Mesothelial cell of epicardium (in vitro differentiated cells): ENCODE results near the gene CLPTM1. TPM values are rescaled to one million over a fixed set of nuclear protein-coding genes. Genes with fewer than 3 reads are reported as not detected.

ENCODE experiments used
- DNase-seq, 2 experiments: peaks; one replicate each; pipeline ENCODE4 v3.0.0; 2021; ENCODE audit warnings: low spot score in 2 of 2; ENCODE audit not compliant: unreplicated experiment in 2 of 2
- H3K27ac Mint-ChIP-seq: 2 replicates; pipeline ENCODE4 v1.8.0; 2021; ENCODE audit warnings: mixed read lengths
- H3K27me3 Mint-ChIP-seq: 2 replicates; pipeline ENCODE4 v1.8.0; 2021; ENCODE audit warnings: low read depth, mixed read lengths
- H3K36me3 Mint-ChIP-seq: 2 replicates; pipeline ENCODE4 v1.8.0; 2021; ENCODE audit warnings: mixed read lengths
- H3K4me1 Mint-ChIP-seq: 2 replicates; pipeline ENCODE4 v1.8.0; 2021; ENCODE audit warnings: mixed read lengths
- H3K4me3 Mint-ChIP-seq: 2 replicates; pipeline ENCODE4 v1.8.0; 2021; ENCODE audit warnings: mild to moderate bottlenecking, moderate library complexity, mixed read lengths
- H3K9me3 Mint-ChIP-seq: 2 replicates; pipeline ENCODE4 v1.8.0; 2021; ENCODE audit warnings: mixed read lengths
- total RNA-seq: library from RNA; stranded (reverse); gene quantifications from 3 replicates; pipeline ENCODE4 v1.2.1, GENCODE V29; 2021
- TF ChIP-seq, protein P1 (sequence below): fragments of 200-600 bp; sonication (generic); IDR thresholded peaks from one replicate; pipeline ENCODE4 v1.5.0; 2021; ENCODE audit warnings: antibody characterized with exemption; ENCODE audit not compliant: unreplicated experiment

The CLPTM1 gene
- 85.6 to 89.6 TPM (median 85.6 TPM) in 3 replicates for total RNA-seq

GRCh38 chr19:44954649-44955504 lies at the start of gene CLPTM1:
Gene CLPTM1, plus strand, starts transcription at chr19:44955380. Its CDS starts 16 bp downstream, at chr19:44955396.
- Mint-ChIP-seq H3K4me3 (peak within 1 kb of the TSS; percentile 97), H3K9me3 (no peaks in the 10 kb centered on the region), H3K27ac (peak within 1 kb of the TSS; percentile 99), H3K36me3 (no peaks in the 10 kb centered on the region), H3K4me1 (peaks cover 24% of the 10 kb centered on the region), H3K27me3 (no peaks in the 10 kb centered on the region)
- DNase-seq = peak; percentile 94 to 96
- TF ChIP-seq, protein P1, sequence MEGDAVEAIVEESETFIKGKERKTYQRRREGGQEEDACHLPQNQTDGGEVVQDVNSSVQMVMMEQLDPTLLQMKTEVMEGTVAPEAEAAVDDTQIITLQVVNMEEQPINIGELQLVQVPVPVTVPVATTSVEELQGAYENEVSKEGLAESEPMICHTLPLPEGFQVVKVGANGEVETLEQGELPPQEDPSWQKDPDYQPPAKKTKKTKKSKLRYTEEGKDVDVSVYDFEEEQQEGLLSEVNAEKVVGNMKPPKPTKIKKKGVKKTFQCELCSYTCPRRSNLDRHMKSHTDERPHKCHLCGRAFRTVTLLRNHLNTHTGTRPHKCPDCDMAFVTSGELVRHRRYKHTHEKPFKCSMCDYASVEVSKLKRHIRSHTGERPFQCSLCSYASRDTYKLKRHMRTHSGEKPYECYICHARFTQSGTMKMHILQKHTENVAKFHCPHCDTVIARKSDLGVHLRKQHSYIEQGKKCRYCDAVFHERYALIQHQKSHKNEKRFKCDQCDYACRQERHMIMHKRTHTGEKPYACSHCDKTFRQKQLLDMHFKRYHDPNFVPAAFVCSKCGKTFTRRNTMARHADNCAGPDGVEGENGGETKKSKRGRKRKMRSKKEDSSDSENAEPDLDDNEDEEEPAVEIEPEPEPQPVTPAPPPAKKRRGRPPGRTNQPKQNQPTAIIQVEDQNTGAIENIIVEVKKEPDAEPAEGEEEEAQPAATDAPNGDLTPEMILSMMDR = no peak

DNA sequence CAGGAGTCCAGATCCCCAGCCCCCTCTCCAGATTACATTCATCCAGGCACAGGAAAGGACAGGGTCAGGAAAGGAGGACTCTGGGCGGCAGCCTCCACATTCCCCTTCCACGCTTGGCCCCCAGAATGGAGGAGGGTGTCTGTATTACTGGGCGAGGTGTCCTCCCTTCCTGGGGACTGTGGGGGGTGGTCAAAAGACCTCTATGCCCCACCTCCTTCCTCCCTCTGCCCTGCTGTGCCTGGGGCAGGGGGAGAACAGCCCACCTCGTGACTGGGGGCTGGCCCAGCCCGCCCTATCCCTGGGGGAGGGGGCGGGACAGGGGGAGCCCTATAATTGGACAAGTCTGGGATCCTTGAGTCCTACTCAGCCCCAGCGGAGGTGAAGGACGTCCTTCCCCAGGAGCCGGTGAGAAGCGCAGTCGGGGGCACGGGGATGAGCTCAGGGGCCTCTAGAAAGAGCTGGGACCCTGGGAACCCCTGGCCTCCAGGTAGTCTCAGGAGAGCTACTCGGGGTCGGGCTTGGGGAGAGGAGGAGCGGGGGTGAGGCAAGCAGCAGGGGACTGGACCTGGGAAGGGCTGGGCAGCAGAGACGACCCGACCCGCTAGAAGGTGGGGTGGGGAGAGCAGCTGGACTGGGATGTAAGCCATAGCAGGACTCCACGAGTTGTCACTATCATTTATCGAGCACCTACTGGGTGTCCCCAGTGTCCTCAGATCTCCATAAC lies 49.6 kb upstream of the CLPTM1 start, which contains the start of gene APOE:
Gene APOE (plus strand): TSS at position 360 of the 724 bp plus-strand sequence. CDS start 829 bp downstream, outside the sequence.
- Mint-ChIP-seq H3K4me1 (peaks cover 22% of the 10 kb centered on the region), H3K27me3 (no peaks in the 10 kb centered on the region), H3K27ac (peak within 1 kb of the TSS; percentile 85), H3K4me3 (peak within 1 kb of the TSS; percentile 77), H3K36me3 (peaks cover 12% of the 10 kb centered on the region), H3K9me3 (no peaks in the 10 kb centered on the region)
- TF ChIP-seq, protein P1 = no peak
- peak in 1 of 2 experiments; percentile 48 for DNase-seq

GRCh38 chr19:44907613-44908012 lies 47.6 kb upstream of the CLPTM1 start:
- TF ChIP-seq, protein P1 = no peak
- Mint-ChIP-seq H3K4me3 (no peak overlapping the region), H3K27me3 (no peaks in the 10 kb centered on the region), H3K9me3 (no peaks in the 10 kb centered on the region), H3K27ac (no peak overlapping the region), H3K36me3 (peaks cover 11% of the 10 kb centered on the region), H3K4me1 (peaks cover 30% of the 10 kb centered on the region)
- no peak for DNase-seq

DNA sequence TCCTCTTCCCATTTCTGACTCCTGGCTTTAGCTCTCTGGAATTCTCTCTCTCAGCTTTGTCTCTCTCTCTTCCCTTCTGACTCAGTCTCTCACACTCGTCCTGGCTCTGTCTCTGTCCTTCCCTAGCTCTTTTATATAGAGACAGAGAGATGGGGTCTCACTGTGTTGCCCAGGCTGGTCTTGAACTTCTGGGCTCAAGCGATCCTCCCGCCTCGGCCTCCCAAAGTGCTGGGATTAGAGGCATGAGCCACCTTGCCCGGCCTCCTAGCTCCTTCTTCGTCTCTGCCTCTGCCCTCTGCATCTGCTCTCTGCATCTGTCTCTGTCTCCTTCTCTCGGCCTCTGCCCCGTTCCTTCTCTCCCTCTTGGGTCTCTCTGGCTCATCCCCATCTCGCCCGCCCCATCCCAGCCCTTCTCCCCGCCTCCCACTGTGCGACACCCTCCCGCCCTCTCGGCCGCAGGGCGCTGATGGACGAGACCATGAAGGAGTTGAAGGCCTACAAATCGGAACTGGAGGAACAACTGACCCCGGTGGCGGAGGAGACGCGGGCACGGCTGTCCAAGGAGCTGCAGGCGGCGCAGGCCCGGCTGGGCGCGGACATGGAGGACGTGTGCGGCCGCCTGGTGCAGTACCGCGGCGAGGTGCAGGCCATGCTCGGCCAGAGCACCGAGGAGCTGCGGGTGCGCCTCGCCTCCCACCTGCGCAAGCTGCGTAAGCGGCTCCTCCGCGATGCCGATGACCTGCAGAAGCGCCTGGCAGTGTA lies 46.9 kb upstream of the CLPTM1 start:
- TF ChIP-seq, protein P1 = no peak
- peaks cover 33% of the 10 kb centered on the region for H3K4me1 Mint-ChIP-seq
- no peak for DNase-seq
- no peaks in the 10 kb centered on the region for H3K27me3 Mint-ChIP-seq
- H3K27ac Mint-ChIP-seq = no peak overlapping the region
- no peaks in the 10 kb centered on the region for H3K9me3 Mint-ChIP-seq
- H3K4me3 Mint-ChIP-seq = peak overlapping the region; percentile 45
- peaks cover 8% of the 10 kb centered on the region for H3K36me3 Mint-ChIP-seq

- Mint-ChIP-seq H3K4me3 (no peak overlapping the region), H3K36me3 (peaks cover 6% of the 10 kb centered on the region), H3K9me3 (no peaks in the 10 kb centered on the region), H3K27ac (no peak overlapping the region), H3K4me1 (peaks cover 36% of the 10 kb centered on the region), H3K27me3 (no peaks in the 10 kb centered on the region)
- TF ChIP-seq, protein P1 = no peak
- no peak for DNase-seq
These were observed 46.3 kb upstream of the CLPTM1 start for GRCh38 chr19:44908836-44909261.
